CD4-positive, alpha-beta T cell (primary cell): ENCODE results near the gene CDK14. TPM values are rescaled to one million over a fixed set of nuclear protein-coding genes. Genes with fewer than 3 reads are reported as not detected.

Experiments used
- ATAC-seq: fragments of 200-7000 bp; cut with Tn5 transposase; one replicate; pipeline ENCODE4 v1.10.0; 2022; ENCODE audit warnings: mild to moderate bottlenecking; ENCODE audit not compliant: poor library complexity
- CTCF ChIA-PET: fragments of 350-600 bp; sonication (Branson Sonifier 250); formaldehyde crosslinking; loops from one replicate; lab custom pipeline; 2021; ENCODE audit warnings: antibody characterized with exemption, inconsistent platforms; lab: Charles Lee
- POLR2A ChIA-PET: fragments of 350-600 bp; sonication (Branson Sonifier 250); formaldehyde crosslinking; loops from one replicate; lab custom pipeline; 2021; ENCODE audit warnings: antibody characterized with exemption, inconsistent platforms; lab: Charles Lee
- DNase-seq, 14 experiments: peaks; one replicate each; pipeline ENCODE4 v3.0.0-alpha.2; 2013 to 2020; ENCODE audit warnings: mixed read lengths in 2 of 14
- H3K27ac ChIP-seq, 2 donors: one replicate each; pipeline versions ENCODE4 v1.5.1 to v1.7.0; 2013; ENCODE audit warnings: low read length in 2 of 2, low read depth in 1 of 2, mild to moderate bottlenecking in 1 of 2
- H3K27me3 ChIP-seq, 2 experiments: 1 replicate in 1 of 2; 2 replicates in 1 of 2; pipeline versions ENCODE4 v1.6.1 to v1.7.0; 2013; ENCODE audit warnings: low read length in 2 of 2, control low read depth in 1 of 2, mild to moderate bottlenecking in 1 of 2, moderate library complexity in 1 of 2; ENCODE audit not compliant: insufficient read depth in 2 of 2, control insufficient read depth in 1 of 2
- H3K36me3 ChIP-seq: one replicate; pipeline ENCODE4 v1.6.1; 2013; ENCODE audit warnings: low read length, control low read depth; ENCODE audit not compliant: insufficient read depth
- H3K4me1 ChIP-seq: one replicate; pipeline ENCODE4 v1.6.1; 2013; ENCODE audit warnings: low read length, control low read depth; ENCODE audit not compliant: insufficient read depth
- H3K4me3 ChIP-seq: one replicate; pipeline ENCODE4 v1.5.1; 2013; ENCODE audit warnings: mild to moderate bottlenecking, low read length, moderate library complexity
- H3K9me3 ChIP-seq, 2 experiments: 1 replicate in 1 of 2; 2 replicates in 1 of 2; pipeline versions ENCODE4 v1.6.1 to v1.7.0; 2013; ENCODE audit warnings: low read length in 2 of 2, mild to moderate bottlenecking in 2 of 2, control low read depth in 1 of 2, moderate library complexity in 1 of 2; ENCODE audit not compliant: control insufficient read depth in 1 of 2, insufficient read depth in 1 of 2
- H3K27ac Mint-ChIP-seq: one replicate; pipeline ENCODE4 v1.8.0; 2020; ENCODE audit warnings: mixed read lengths
- H3K27me3 Mint-ChIP-seq: one replicate; pipeline ENCODE4 v1.8.0; 2021; ENCODE audit warnings: mixed read lengths
- H3K36me3 Mint-ChIP-seq: one replicate; pipeline ENCODE4 v1.8.0; 2021; ENCODE audit warnings: low read depth, mixed read lengths
- H3K4me1 Mint-ChIP-seq: one replicate; pipeline ENCODE4 v1.8.0; 2021; ENCODE audit warnings: low read depth, mixed read lengths
- H3K4me3 Mint-ChIP-seq: one replicate; pipeline ENCODE4 v1.8.0; 2020; ENCODE audit warnings: mild to moderate bottlenecking, mixed read lengths
- H3K9me3 Mint-ChIP-seq: one replicate; pipeline ENCODE4 v1.8.0; 2020; ENCODE audit warnings: mixed read lengths
- CTCF ChIP-seq: fragments of 200-600 bp; IDR thresholded peaks from one replicate; pipeline ENCODE4 v1.8.0; 2022; ENCODE audit warnings: antibody characterized with exemption, mild to moderate bottlenecking
- intact Hi-C, 2 experiments: fragments of 100-400 bp; cut with DNase I in 1 of 2; cut with micrococcal nuclease in 1 of 2; formaldehyde crosslinking; loops; one replicate each; pipeline versions ENCODE4 v1.15.1 to v1.9.0; 2023 to 2025; cut with DNase I, micrococcal nuclease
- total RNA-seq, 174 experiments: library from RNA in 2 of 174; stranded (reverse) in 2 of 174; gene quantifications; one replicate each; pipeline ENCODE4 v1.2.3 and lab custom pipeline; 2021 to 2026

Gene CDK14
- total RNA-seq, 2 experiments from 2014 or later: 0.45 to 0.47 TPM

GRCh38 chr7:91135300-91135699 is 539.2 kb downstream of the CDK14 start:
- H3K36me3 Mint-ChIP-seq: no peaks in the 10 kb centered on the region
- Histone ChIP-seq H3K4me1 (no peaks in the 10 kb centered on the region), H3K4me3 (no peak overlapping the region), H3K27me3 (no peaks in the 10 kb centered on the region), H3K36me3 (no peaks in the 10 kb centered on the region), H3K27ac (no peak overlapping the region), H3K9me3 (no peaks in the 10 kb centered on the region)
- H3K4me3 Mint-ChIP-seq: no peak overlapping the region
- POLR2A ChIA-PET: no interaction called here
- no peak overlapping the region for H3K27ac Mint-ChIP-seq
- no peaks in the 10 kb centered on the region for H3K27me3 Mint-ChIP-seq
- ATAC-seq: no peak
- TF ChIP-seq CTCF: no peak
- CTCF ChIA-PET: no interaction called here
- no peaks in the 10 kb centered on the region for H3K9me3 Mint-ChIP-seq
- intact Hi-C loops: no loop called here
- no peaks in the 10 kb centered on the region for H3K4me1 Mint-ChIP-seq
- DNase-seq: no peak

DNA sequence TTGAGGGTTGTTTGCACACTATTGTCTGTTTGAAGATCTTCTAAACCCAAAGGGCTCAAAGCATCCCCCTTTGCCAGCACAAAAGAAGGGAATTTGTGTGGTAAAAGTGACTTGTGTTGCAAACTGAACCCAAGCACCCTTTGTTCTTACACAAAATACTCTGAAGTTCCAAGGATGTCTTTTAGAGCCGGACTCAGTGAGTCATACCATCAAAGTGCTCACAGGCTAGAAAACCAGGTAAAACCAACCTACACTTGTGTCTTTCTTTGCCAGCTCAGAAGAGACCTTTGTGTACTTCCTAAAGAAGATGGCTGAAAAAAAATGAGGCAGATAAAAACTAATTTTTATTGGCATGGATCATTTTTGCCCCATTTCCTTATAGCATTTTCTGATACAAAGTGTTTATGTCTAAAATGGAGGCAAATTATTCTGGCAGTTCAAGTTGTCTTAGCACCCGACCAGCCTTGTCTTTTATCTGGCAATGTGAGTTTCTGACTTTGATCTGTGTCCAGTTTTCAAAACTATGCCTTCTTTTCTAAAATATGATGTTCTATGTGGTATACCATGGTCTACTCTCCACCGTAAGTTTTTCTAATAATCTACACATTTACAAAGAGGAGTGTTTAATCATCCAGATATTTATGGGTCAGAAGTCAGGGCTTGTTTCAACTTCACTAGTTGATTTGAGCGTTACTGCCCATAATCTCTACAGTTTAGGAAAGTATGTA is 539.7 kb downstream of the CDK14 start:
- no peaks in the 10 kb centered on the region for H3K27me3 Mint-ChIP-seq
- no peaks in the 10 kb centered on the region for H3K4me1 Mint-ChIP-seq
- H3K4me3 Mint-ChIP-seq: no peak overlapping the region
- no peak overlapping the region for H3K27ac Mint-ChIP-seq
- no peak for TF ChIP-seq CTCF
- ChIA-PET CTCF (no interaction called here), POLR2A (no interaction called here)
- DNase-seq: no peak
- intact Hi-C loops: no loop called here
- Histone ChIP-seq H3K36me3 (no peaks in the 10 kb centered on the region), H3K9me3 (no peaks in the 10 kb centered on the region), H3K4me3 (no peak overlapping the region), H3K27ac (no peak overlapping the region), H3K27me3 (no peaks in the 10 kb centered on the region), H3K4me1 (no peaks in the 10 kb centered on the region)
- no peaks in the 10 kb centered on the region for H3K9me3 Mint-ChIP-seq
- ATAC-seq: no peak
- no peaks in the 10 kb centered on the region for H3K36me3 Mint-ChIP-seq

DNA sequence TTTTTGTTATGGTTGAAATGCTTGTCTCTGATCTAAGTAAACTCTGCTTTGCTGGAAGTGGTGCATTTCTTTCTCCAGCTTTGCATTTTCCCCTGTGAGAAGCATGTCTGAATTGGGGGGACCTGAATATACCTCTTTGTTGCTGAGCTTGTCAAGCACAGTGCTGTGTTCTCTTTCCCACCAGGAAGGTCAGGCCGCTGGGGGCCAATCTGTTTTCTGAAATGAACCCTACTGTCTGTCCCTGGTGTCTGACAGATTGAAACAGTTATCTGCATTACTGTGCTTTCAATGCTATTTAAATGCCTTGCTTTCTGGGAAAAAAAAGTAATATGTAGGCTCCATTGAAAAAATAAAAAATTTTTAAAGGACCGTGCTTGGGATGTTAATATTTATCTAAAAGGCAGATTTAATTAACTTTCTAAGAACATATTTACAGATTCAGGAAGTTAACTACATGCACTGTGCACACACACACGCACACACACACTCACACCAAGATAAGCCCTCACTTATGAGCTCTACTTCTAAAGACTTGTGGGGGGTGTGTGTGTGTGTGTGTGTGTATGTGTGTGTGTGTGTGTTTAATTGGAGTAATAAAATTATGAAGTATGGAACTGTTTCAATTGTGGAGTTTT is 541.1 kb downstream of the CDK14 start:
- H3K9me3 Mint-ChIP-seq: no peaks in the 10 kb centered on the region
- H3K27me3 ChIP-seq: no peaks in the 10 kb centered on the region
- no peak overlapping the region for H3K4me3 ChIP-seq
- no peaks in the 10 kb centered on the region for H3K4me1 Mint-ChIP-seq
- H3K27ac Mint-ChIP-seq: no peak overlapping the region
- no peaks in the 10 kb centered on the region for H3K36me3 Mint-ChIP-seq
- no peaks in the 10 kb centered on the region for H3K27me3 Mint-ChIP-seq
- no peak for DNase-seq
- POLR2A ChIA-PET: no interaction called here
- CTCF ChIA-PET: interaction anchor here (1.2 kb wide), 1 partner anchor 11 kb away, joined by 6 read pairs; no protein-coding TSS in a partner anchor
- H3K9me3 ChIP-seq: no peaks in the 10 kb centered on the region
- intact Hi-C loops: no loop called here
- no peaks in the 10 kb centered on the region for H3K36me3 ChIP-seq
- no peak overlapping the region for H3K27ac ChIP-seq
- ATAC-seq: no peak
- no peak for TF ChIP-seq CTCF
- no peaks in the 10 kb centered on the region for H3K4me1 ChIP-seq
- no peak overlapping the region for H3K4me3 Mint-ChIP-seq
